ENCODE results near the gene RCHY1.
"Not testable (repeated sequence)": the region's sequence is repeated elsewhere in the genome, so short reads cannot be mapped to it uniquely, and the experiment has no call there.

The RCHY1 gene

DNA sequence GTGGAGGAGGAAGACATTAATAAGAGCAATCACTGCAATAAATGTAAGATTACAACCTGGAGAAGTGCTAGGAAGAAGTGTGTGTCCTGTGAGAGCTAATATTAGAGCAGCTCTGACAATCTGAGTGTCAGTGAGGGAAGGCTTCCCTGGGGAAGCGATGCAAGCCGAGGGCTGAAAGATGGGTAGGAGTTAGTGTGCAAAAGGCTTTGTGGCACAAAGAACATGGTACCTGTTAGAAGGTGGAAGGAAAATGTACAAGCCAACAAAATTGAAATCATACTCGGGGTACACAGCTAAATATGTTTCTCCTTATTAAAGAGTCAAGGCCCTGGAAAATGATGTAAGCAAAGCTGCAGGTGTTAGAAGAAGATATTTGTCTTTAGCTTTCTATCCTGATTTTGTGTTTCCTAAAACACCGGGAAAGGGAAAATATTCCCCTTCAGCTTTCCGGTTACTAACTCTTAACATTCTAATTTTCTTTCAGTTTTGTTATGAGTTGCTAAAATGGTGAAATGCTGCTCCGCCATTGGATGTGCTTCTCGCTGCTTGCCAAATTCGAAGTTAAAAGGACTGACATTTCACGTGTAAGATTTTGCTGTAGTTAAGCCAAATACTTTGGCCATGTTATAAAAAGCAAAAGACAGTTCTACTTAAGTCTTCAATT lies 878 bp upstream of the RCHY1 start:
- no peak for DNase-seq

DNA sequence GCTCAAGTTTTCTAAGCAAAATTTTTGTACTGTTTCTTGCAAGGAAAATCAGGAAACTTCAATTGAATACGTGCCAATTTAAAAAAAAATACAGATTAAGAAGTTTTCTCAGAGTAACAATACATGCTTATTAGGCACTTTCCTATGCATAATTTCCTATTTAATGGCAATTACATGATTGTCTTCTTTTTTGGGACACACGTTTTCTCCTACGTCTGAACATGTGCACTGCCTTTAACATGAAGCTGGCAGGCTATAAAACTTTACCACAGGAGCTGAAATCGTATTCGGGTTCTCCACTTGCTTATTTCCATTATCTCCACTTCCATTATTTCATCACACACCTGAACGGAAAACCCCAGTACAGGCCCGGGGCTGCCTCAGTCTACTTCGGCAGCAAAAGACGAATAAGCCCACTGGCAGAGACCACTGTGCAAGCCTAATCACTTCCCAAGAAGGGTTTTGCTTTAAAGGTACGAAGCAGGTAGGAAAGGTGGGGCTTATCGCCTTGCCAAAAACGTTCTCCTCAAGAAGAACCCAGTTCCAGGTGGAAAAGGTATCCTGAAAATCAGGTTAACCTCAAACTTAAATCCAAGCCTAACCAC lies 575 bp downstream of the RCHY1 start:
- DNase-seq: no peak

DNA sequence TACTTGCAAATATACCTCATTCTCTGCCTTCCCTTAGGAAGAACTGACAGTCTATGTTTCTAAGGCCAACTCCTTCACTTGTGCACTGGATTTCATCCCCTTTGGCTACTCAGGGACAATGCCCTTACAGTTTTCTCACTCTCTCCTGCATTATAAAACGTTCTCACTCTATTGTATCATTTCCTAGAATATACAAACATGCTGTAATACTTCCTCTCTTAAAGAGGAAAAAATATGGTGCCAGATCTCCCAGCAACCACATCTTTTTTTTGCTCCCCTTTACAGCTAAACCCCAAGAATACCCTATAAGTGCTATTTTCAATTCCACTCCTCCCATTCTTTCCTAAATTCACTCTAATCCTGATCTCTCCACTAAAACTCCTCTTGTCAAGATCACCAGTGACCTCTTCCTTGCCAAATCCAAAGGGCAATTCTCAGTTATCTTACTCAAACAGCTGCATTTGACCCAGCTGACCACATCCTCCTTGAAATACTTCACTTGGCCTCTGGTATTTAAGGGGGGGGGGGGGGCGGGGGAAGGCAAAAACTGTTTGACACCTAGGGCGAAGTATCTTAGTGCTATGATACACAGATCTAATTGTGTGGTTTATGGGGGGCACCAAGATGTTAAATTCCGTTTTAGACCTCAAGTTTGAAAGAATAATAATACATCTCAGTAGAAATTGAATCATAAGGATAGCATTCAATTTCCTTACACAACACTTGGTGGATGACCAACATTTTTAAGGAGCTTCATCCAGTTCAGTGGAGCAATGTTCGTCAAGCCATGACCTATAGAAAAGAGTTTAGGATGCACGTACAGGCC lies 1.6 kb downstream of the RCHY1 start:
- no peak for DNase-seq

DNA sequence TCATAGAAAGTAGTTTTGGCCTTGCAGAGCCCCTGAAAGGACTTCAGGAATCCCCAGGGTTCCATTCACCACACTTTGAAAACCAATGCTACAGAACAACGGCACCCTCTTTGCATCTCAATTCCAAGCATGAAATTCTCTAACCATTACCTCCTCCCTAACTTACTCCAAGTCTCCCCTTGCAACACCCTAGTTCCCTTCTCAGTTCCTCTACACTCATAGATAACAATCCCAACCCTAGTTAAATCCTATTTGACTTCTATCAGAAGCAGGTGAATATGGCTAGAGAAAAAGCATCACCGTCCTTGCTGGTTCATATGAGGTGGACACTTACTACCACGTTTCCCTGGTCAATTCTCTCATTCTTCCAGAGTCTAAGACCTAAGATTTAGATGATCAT lies 2.4 kb downstream of the RCHY1 start:
- no peak for DNase-seq

DNA sequence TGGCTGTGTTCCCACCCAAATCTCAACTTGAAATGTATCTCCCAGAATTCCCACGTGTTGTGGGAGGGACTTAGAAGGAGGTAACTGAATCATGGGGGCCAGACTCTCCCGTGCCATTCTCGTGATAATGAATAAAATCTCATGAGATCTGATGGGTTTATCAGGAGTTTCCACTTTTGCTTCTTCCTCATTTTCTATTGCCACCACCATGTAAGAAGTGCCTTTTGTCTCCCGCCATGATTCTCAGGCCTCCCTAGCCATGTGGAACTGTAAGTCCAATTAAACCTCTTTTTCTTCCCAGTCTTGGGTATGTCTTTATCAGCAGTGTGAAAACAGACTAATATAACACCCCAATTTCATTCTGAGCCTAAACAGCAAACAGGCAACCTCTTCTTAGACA lies 4.6 kb downstream of the RCHY1 start:
- DNase-seq: not testable (repeated sequence)

GRCh38 chr4:75505630-75506029 lies 8.6 kb downstream of the RCHY1 start:
- DNase-seq: no peak

DNA sequence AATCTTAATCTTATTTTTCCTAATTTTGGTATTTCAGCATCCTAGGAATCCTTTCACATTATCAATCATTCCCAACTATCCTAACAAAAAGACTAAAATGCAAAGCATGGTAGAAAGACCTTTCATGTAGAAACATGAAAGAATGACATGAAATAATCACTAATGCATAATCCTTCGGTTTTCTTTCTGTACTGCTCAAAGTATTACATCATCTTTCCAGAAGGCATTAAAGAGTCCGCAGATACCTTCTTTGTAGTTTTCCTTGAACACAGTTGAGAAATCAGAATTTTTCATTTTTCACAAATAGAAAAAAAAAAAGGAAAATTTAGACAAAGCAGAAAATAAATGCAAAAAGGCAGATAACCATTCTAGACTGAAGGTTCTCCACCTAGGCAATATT lies 11.5 kb downstream of the RCHY1 start:
- no peak for DNase-seq

- no peak for DNase-seq
Measured at GRCh38 chr4:75499900-75500299, 14.3 kb downstream of the RCHY1 start.

GRCh38 chr4:75498041-75498440 lies 16.2 kb downstream of the RCHY1 start:
- no peak for DNase-seq

GRCh38 chr4:75497133-75497532 lies 17.1 kb downstream of the RCHY1 start:
- DNase-seq: no peak

DNA sequence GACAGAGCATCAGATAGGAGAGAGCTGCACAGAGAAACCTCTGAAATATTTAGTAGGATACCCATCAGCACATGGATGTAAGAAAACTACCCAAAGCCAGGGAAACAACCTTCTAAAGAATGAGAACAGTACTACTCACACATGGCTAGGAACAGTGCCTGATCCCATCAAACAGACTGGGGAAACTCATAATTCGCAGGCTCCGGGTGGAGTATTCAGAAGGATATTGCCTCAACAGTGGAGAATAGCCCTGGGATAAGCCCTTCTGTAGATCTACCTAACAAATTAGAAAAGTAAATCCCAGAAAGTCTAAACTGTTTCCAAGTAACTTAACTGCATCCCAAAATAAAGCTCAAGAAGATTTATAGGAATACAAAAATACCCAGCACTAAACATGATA lies 17.8 kb downstream of the RCHY1 start:
- DNase-seq: no peak

GRCh38 chr4:75495476-75495875 lies 18.7 kb downstream of the RCHY1 start:
- DNase-seq: no peak

DNA sequence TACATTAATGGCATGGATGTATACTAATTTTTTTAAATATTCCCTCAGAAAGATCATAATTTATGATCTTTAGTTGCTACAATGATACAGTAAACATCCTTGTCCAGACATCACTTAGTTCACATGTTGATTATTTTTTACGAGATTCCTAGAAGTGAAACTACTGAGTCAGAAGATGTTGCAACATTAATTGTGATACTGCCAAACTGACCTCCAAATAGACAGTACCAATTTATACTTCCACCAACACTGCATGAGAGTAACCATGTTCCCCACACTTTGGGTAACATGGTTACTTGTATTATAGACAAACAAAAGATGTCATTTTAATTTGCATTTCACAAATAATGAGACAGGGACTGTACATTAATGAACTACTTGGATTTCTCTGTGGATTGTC lies 19.6 kb downstream of the RCHY1 start:
- DNase-seq: no peak

GRCh38 chr4:75490155-75490554 lies 24.0 kb downstream of the RCHY1 start:
- no peak for DNase-seq

DNA sequence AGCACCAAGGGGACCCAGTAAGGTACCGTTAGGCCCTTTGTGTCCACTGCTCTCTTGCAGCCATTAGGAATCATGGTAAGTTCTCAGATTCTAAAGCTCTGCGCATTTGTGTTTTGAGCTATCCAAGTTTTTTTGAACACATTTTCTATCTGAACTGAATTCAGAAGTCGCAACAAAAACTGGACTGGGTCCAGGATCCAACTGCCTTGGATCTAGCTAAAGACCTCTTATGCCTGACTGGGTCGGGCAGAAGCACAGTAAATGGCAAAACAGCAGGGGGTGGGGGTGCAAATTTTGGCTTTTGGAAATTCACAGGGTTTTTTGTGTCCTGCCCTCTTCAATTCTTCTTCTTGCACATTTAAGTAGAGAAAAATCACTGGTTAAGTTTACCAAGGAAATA lies 30.0 kb downstream of the RCHY1 start:
- no peak for DNase-seq

DNA sequence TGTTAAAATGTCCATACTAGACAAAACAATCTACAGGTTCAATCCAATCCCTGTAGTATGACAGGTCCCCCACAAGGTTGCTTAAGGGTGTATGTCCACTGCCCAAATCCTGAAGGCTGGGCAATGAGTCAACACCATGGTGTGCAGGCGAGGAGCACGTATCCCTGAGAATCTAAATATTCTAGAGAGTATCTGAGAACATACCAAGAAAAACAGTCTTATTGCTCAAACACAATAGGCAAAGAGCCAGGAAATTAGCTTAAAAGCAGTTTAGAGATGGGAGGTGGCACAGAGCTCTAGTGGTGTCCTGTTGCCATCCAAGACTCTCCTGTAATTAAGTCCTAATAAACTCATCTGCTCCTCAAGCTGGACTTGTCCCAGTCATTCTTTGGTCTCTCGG lies 37.0 kb downstream of the RCHY1 start:
- no peak for DNase-seq

DNA sequence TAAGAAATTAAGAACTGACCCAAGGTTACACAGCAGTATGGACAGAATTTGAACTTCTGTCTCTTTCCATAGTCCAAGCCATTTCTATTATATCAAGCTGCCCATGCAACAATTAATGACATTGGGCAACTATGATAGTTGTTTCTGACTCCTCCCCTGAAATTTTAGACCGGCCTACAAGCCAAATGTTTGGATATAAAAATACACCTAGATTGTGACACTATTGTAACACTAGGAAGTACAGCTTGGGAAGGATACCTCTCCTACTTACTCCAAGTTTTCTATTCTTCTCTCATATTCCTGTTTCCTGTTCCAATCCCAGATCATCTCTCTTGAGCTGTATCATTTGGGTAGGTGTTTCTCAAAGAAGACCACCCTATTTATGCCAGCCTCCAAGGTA lies 43.5 kb downstream of the RCHY1 start:
- DNase-seq: no peak

GRCh38 chr4:75469896-75470295 lies 44.3 kb downstream of the RCHY1 start:
- DNase-seq: no peak

DNA sequence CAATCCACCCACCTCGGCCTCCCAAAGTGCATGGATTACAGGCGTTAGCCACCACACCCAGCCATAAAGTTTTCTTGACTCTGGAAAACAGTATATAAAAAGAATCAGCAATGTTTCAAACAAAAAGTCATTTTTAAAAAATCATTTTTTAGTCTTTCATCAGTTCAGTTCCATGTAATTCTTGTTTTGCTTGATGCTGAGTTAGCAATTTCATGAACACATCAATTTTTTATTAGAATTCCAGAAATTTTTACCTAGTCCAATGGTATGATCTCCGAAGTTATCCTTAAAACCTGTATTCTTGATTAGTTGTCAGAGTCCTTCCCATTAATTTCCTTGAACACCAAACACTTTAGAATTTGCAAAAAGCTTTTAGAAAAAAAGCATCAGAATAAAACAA lies 56.8 kb downstream of the RCHY1 start:
- DNase-seq: no peak

- no peak for DNase-seq
Measured at GRCh38 chr4:75434105-75434504, 80.1 kb downstream of the RCHY1 start.

DNA sequence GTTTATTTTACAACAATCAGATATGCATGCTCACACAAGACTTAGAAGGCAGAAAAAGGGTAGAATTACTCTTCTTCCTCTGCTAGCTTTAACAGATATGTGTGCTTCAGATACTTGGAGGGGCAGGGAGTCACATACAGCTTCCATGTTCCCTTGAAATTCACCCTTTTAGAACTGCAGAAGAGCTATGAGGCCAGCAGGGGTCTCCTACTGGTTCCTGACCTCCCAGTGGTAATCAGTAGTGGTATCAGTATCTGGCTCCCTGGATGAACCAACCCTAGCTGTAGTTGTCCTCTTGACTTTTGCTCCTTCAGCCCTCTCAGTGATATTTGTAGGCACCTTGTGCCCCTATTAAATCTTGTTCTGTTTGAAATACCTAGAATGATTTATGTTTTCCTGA lies 81.5 kb downstream of the RCHY1 start:
- no peak for DNase-seq

GRCh38 chr4:75429208-75429607 lies 85.0 kb downstream of the RCHY1 start:
- no peak for DNase-seq

Data from GOT3 (cell line).